Fibroblast of lung (primary cell): ENCODE measurements around the gene FLYWCH2. TPM values are rescaled to one million over a fixed set of nuclear protein-coding genes. Genes with fewer than 3 reads are reported as not detected.

Experiments
- DNase-seq, 2 donors: peaks; one replicate each; pipeline versions ENCODE4 v3.0.0 to v3.0.0-alpha.2; 2010; ENCODE audit warnings: low read depth in 2 of 2
- H2AFZ ChIP-seq: 2 replicates; pipeline ENCODE4 v1.5.1; 2012; ENCODE audit warnings: low read length, control low read depth, inconsistent platforms
- H3K27ac ChIP-seq: 2 replicates; pipeline ENCODE4 v1.5.1; 2011; ENCODE audit warnings: low read length, control low read depth; ENCODE audit not compliant: insufficient read depth
- H3K27me3 ChIP-seq: 2 replicates; pipeline ENCODE4 v1.5.1; 2011; ENCODE audit warnings: mild to moderate bottlenecking, low read length; ENCODE audit not compliant: control insufficient read depth, insufficient read depth
- H3K36me3 ChIP-seq: 2 replicates; pipeline ENCODE4 v1.5.1; 2011; ENCODE audit warnings: low read length; ENCODE audit not compliant: control insufficient read depth, insufficient read depth
- H3K4me1 ChIP-seq: 2 replicates; pipeline ENCODE4 v1.5.1; 2011; ENCODE audit warnings: low read length; ENCODE audit not compliant: control insufficient read depth, insufficient read depth; ENCODE audit errors: extremely low read depth
- H3K4me2 ChIP-seq: 2 replicates; pipeline ENCODE4 v1.5.1; 2011; ENCODE audit warnings: low read length, control low read depth; ENCODE audit not compliant: insufficient read depth; ENCODE audit errors: extremely low read depth
- H3K4me3 ChIP-seq, 4 experiments: fragments of 200-600 bp in 1 of 4; sonication (generic) in 1 of 4; replicated peaks in 1 of 4; 2 replicates each; pipeline ENCODE4 v1.5.1; 2011 to 2016; ENCODE audit warnings: low read length in 4 of 4, low read depth in 3 of 4, mild to moderate bottlenecking in 3 of 4, control low read depth in 2 of 4, inconsistent platforms in 1 of 4, mixed read lengths in 1 of 4; ENCODE audit not compliant: insufficient read depth in 1 of 4; ENCODE audit errors: control extremely low read depth in 1 of 4
- H3K79me2 ChIP-seq: 2 replicates; pipeline ENCODE4 v1.5.1; 2012; ENCODE audit warnings: mild to moderate bottlenecking, low read length, inconsistent platforms; ENCODE audit not compliant: control insufficient read depth, insufficient read depth
- H3K9ac ChIP-seq: 2 replicates; pipeline ENCODE4 v1.5.1; 2011; ENCODE audit warnings: mild to moderate bottlenecking, low read length, control low read depth; ENCODE audit not compliant: insufficient read depth
- H3K9me3 ChIP-seq: 2 replicates; pipeline ENCODE4 v1.5.1; 2012; ENCODE audit warnings: low read depth, low read length; ENCODE audit not compliant: control insufficient read depth, insufficient read depth
- H4K20me1 ChIP-seq: 2 replicates; pipeline ENCODE4 v1.5.1; 2011; ENCODE audit warnings: low read length; ENCODE audit not compliant: control insufficient read depth, insufficient read depth; ENCODE audit errors: extremely low read depth
- CTCF ChIP-seq, 2 donors: IDR thresholded peaks in 1 of 2; conservative IDR thresholded peaks in 1 of 2; 1 replicate in 1 of 2; 2 replicates in 1 of 2; pipeline ENCODE4 v1.5.1; 2011 to 2012; ENCODE audit warnings: low read length in 2 of 2, control low read depth in 1 of 2, inconsistent platforms in 1 of 2, low read depth in 1 of 2, mild to moderate bottlenecking in 1 of 2
- EZH2 ChIP-seq: IDR thresholded peaks from 2 replicates; pipeline ENCODE4 v1.5.1; 2012; ENCODE audit warnings: low read length, control low read depth, mild to moderate bottlenecking; ENCODE audit errors: missing control alignments
- polyA plus RNA-seq, 2 donors: library from polyadenylated mRNA; depleted of rRNA in 1 of 2; stranded (reverse) in 1 of 2; unstranded in 1 of 2; fragments of >200 nt; gene quantifications; 2 replicates each; pipeline ENCODE4 v1.2.1, GENCODE V29; 2011 to 2012; ENCODE audit warnings: missing spikeins in 1 of 2
- total RNA-seq: library from RNA; depleted of rRNA; stranded (reverse); fragments of >200 nt; gene quantifications from 2 replicates; pipeline ENCODE4 v1.2.1, GENCODE V29; 2014

FLYWCH2 gene
- total and polyA plus RNA-seq, 2 donors (not counting 1 experiment from before 2014, with no cell fraction given), result 21.2 to 55.2 TPM

GRCh38 chr16:2946649-2947048 is 63.6 kb downstream of the FLYWCH2 start:
- no peak overlapping the region for H3K9ac ChIP-seq
- H2AFZ ChIP-seq, result no peak overlapping the region
- H3K27me3 ChIP-seq, result no peaks in the 10 kb centered on the region
- no peaks in the 10 kb centered on the region for H3K79me2 ChIP-seq
- H3K9me3 ChIP-seq, result no peaks in the 10 kb centered on the region
- H4K20me1 ChIP-seq, result no peaks in the 10 kb centered on the region
- no peaks in the 10 kb centered on the region for H3K4me1 ChIP-seq
- no peak overlapping the region for H3K4me3 ChIP-seq
- DNase-seq, result no peak
- H3K36me3 ChIP-seq, result peaks cover 8% of the 10 kb centered on the region
- no peak for TF ChIP-seq EZH2
- TF ChIP-seq CTCF (conservative IDR thresholded peaks at IDR 0.05 in 1 of 2, IDR thresholded peaks at IDR 0.05 in 1 of 2; ENCODE audit: low read depth in 1 of 2, low read length in 2 of 2), result no peak
- H3K4me2 ChIP-seq, result no peak overlapping the region
- H3K27ac ChIP-seq, result no peak overlapping the region

Other genes with a start within 250 kb of the FLYWCH2 start
- gene KCTD5, start 200.7 kb upstream of the FLYWCH2 start, total RNA-seq, result 15.2 and 21.6 TPM in 2 replicates
- gene KCTD5, start 200.7 kb upstream of the FLYWCH2 start, polyA plus RNA-seq, result 25.9 and 35.2 TPM in 2 replicates
- gene PRSS27, start 163.0 kb upstream of the FLYWCH2 start, total RNA-seq, result 1.0 and 1.2 TPM in 2 replicates
- gene PRSS27, start 163.0 kb upstream of the FLYWCH2 start, polyA plus RNA-seq, result 0.16 and 0.24 TPM in 2 replicates
- 43.9 and 74.3 TPM in 2 replicates for gene SRRM2, start 130.6 kb upstream of the FLYWCH2 start, total RNA-seq
- gene SRRM2, start 130.6 kb upstream of the FLYWCH2 start, polyA plus RNA-seq, result 55.2 and 85.6 TPM in 2 replicates
- gene ELOB, start 105.9 kb upstream of the FLYWCH2 start, total RNA-seq, result 227 and 436 TPM in 2 replicates
- 124 and 165 TPM in 2 replicates for gene ELOB, start 105.9 kb upstream of the FLYWCH2 start, polyA plus RNA-seq
- not detected in 2 replicates for gene PRSS33, start 95.7 kb upstream of the FLYWCH2 start, total RNA-seq
- not detected in 2 replicates for gene PRSS33, start 95.7 kb upstream of the FLYWCH2 start, polyA plus RNA-seq
- gene PRSS41, start 84.7 kb upstream of the FLYWCH2 start, total RNA-seq, result not detected in 2 replicates
- gene PRSS41, start 84.7 kb upstream of the FLYWCH2 start, polyA plus RNA-seq, result not detected in 2 replicates
- gene PRSS21, start 66.0 kb upstream of the FLYWCH2 start, total RNA-seq, result 0.17 and 0.77 TPM in 2 replicates
- gene PRSS21, start 66.0 kb upstream of the FLYWCH2 start, polyA plus RNA-seq, result 0.15 and 0.22 TPM in 2 replicates
- not detected in 2 replicates for gene ZG16B, start 52.9 kb upstream of the FLYWCH2 start, total RNA-seq
- gene ZG16B, start 52.9 kb upstream of the FLYWCH2 start, polyA plus RNA-seq, result 0.14 TPM in 1 of 2 replicates, not detected in the other
- 0.17 TPM in 1 of 2 replicates, not detected in the other for gene PRSS22, start 25.0 kb upstream of the FLYWCH2 start, total RNA-seq
- gene PRSS22, start 25.0 kb upstream of the FLYWCH2 start, polyA plus RNA-seq, result not detected in 2 replicates
- gene FLYWCH1, start 28.7 kb downstream of the FLYWCH2 start, total RNA-seq, result 44.4 and 58.5 TPM in 2 replicates
- gene FLYWCH1, start 28.7 kb downstream of the FLYWCH2 start, polyA plus RNA-seq, result 12.0 and 16.4 TPM in 2 replicates
- gene KREMEN2, start 81.1 kb downstream of the FLYWCH2 start, total RNA-seq, result not detected in 2 replicates
- not detected in 2 replicates for gene KREMEN2, start 81.1 kb downstream of the FLYWCH2 start, polyA plus RNA-seq
- gene PAQR4, start 86.1 kb downstream of the FLYWCH2 start, total RNA-seq, result 1.0 and 1.5 TPM in 2 replicates
- 3.0 and 8.7 TPM in 2 replicates for gene PAQR4, start 86.1 kb downstream of the FLYWCH2 start, polyA plus RNA-seq
- 0.26 and 1.2 TPM in 2 replicates for gene PKMYT1, start 97.2 kb downstream of the FLYWCH2 start, total RNA-seq
- 2.7 and 8.3 TPM in 2 replicates for gene PKMYT1, start 97.2 kb downstream of the FLYWCH2 start, polyA plus RNA-seq
- gene CLDN9, start 129.7 kb downstream of the FLYWCH2 start, total RNA-seq, result not detected in 2 replicates
- gene CLDN9, start 129.7 kb downstream of the FLYWCH2 start, polyA plus RNA-seq, result not detected in 2 replicates
- gene CLDN6, start 135.0 kb downstream of the FLYWCH2 start, total RNA-seq, result 0.26 TPM in 1 of 2 replicates, not detected in the other
- 0.03 TPM in 1 of 2 replicates, not detected in the other for gene CLDN6, start 135.0 kb downstream of the FLYWCH2 start, polyA plus RNA-seq
- gene TNFRSF12A, start 137.2 kb downstream of the FLYWCH2 start, total RNA-seq, result 159 and 196 TPM in 2 replicates
- gene TNFRSF12A, start 137.2 kb downstream of the FLYWCH2 start, polyA plus RNA-seq, result 80.7 and 110 TPM in 2 replicates
- 36.0 and 75.5 TPM in 2 replicates for gene HCFC1R1, start 140.7 kb downstream of the FLYWCH2 start, total RNA-seq
- gene HCFC1R1, start 140.7 kb downstream of the FLYWCH2 start, polyA plus RNA-seq, result 44.9 and 58.0 TPM in 2 replicates
- gene THOC6, start 140.8 kb downstream of the FLYWCH2 start, total RNA-seq, result 25.4 and 26.6 TPM in 2 replicates
- gene THOC6, start 140.8 kb downstream of the FLYWCH2 start, polyA plus RNA-seq, result 17.6 and 19.7 TPM in 2 replicates
- not detected in 2 replicates for gene BICDL2, start 153.7 kb downstream of the FLYWCH2 start, total RNA-seq
- 0.05 TPM in 1 of 2 replicates, not detected in the other for gene BICDL2, start 153.7 kb downstream of the FLYWCH2 start, polyA plus RNA-seq
- gene MMP25, start 163.3 kb downstream of the FLYWCH2 start, total RNA-seq, result not detected in 2 replicates
- 0.02 and 0.03 TPM in 2 replicates for gene MMP25, start 163.3 kb downstream of the FLYWCH2 start, polyA plus RNA-seq
- 4.4 and 5.1 TPM in 2 replicates for gene IL32, start 182.4 kb downstream of the FLYWCH2 start, total RNA-seq
- 1.4 and 4.1 TPM in 2 replicates for gene IL32, start 182.4 kb downstream of the FLYWCH2 start, polyA plus RNA-seq
- not detected in 2 replicates for gene ZSCAN10, start 216.1 kb downstream of the FLYWCH2 start, total RNA-seq
- 0.02 TPM in 1 of 2 replicates, not detected in the other for gene ZSCAN10, start 216.1 kb downstream of the FLYWCH2 start, polyA plus RNA-seq
- gene ZNF205, start 229.4 kb downstream of the FLYWCH2 start, total RNA-seq, result 16.0 and 16.4 TPM in 2 replicates
- 3.4 and 4.4 TPM in 2 replicates for gene ZNF205, start 229.4 kb downstream of the FLYWCH2 start, polyA plus RNA-seq